HEK293 (cell line): Measurements from ENCODE around the gene FAM81A.

ENCODE experiments used
- GLI4 ChIP-seq: fragments of 450-650 bp; formaldehyde crosslinking; IDR thresholded peaks from 2 replicates; pipeline ENCODE4 v1.5.1; 2016; ENCODE audit warnings: missing biosample characterization, missing genetic modification characterization
- YY1 ChIP-seq: fragments of 450-650 bp; formaldehyde crosslinking; IDR thresholded peaks from 2 replicates; pipeline ENCODE4 v1.5.1; 2018; ENCODE audit warnings: missing biosample characterization, missing genetic modification characterization
- ZBTB44 ChIP-seq: fragments of 450-650 bp; IDR thresholded peaks from 2 replicates; pipeline ENCODE4 v1.5.1; 2018; ENCODE audit warnings: missing biosample characterization, mild to moderate bottlenecking, missing genetic modification characterization
- ZNF670 ChIP-seq: fragments of 450-650 bp; formaldehyde crosslinking; IDR thresholded peaks from 2 replicates; pipeline ENCODE4 v1.5.1; 2016; ENCODE audit warnings: missing biosample characterization, missing genetic modification characterization, low read depth

- no peak for TF ChIP-seq GLI4
- no peak for TF ChIP-seq ZBTB44 (tag by site-specific recombination)
- TF ChIP-seq YY1 (tag by site-specific recombination): no peak
- TF ChIP-seq ZNF670: no peak
These were observed 36.0 kb upstream of the FAM81A start for GRCh38 chr15:59401824-59402569.
